ENCODE results near the gene NBAS. TPM values are rescaled to one million over a fixed set of nuclear protein-coding genes. Genes with fewer than 3 reads are reported as not detected.

NBAS gene
- total and polyA plus RNA-seq, 2 donors (not counting 3 experiments of a cell fraction or from before 2014, with no cell fraction given) = 29.4 to 43.0 TPM

- CTCF ChIA-PET = interaction anchor here (1.0 to 1.5 kb wide), 4 partner anchors 10 to 313 kb away, joined by 3 to 5 read pairs (median 3); no protein-coding TSS in a partner anchor
- no peaks in the 10 kb centered on the region for H3K4me1 ChIP-seq (ENCODE audit: control insufficient read depth, extremely low read depth, insufficient read depth, low read length)
- no peaks in the 10 kb centered on the region for H3K9me3 ChIP-seq (replicated peaks; ENCODE audit: control insufficient read depth, insufficient read depth, low read length)
- FAIRE-seq (no peak), DNase-seq (ENCODE audit: low read depth, low spot score) (no peak)
- POLR2A ChIA-PET = no interaction called here
- H3K27me3 ChIP-seq (ENCODE audit: control insufficient read depth in 2 of 2, insufficient read depth in 2 of 2, low read length in 2 of 2) = no peaks in the 10 kb centered on the region
- no peaks in the 10 kb centered on the region for H3K36me3 ChIP-seq (ENCODE audit: control insufficient read depth in 2 of 2, extremely low read depth in 1 of 2, insufficient read depth in 2 of 2, low read length in 2 of 2)
- dilution Hi-C loops (cut with MboI; ENCODE audit: extremely low pct_ligation_motif_present, low sequenced_read_pairs) (no loop called here), intact Hi-C loops (cut with micrococcal nuclease) (no loop called here)
- no peak overlapping the region for H3K4me2 ChIP-seq (ENCODE audit: insufficient read depth, low read length)
- no peaks in the 10 kb centered on the region for H4K20me1 ChIP-seq (replicated peaks; ENCODE audit: control insufficient read depth, extremely low read depth, insufficient read depth, low read length)
- TF ChIP-seq POLR2A (IDR thresholded peaks at IDR 0.05; ENCODE audit: low read depth, low read length) (no peak), CTCF (IDR thresholded peaks at IDR 0.05; ENCODE audit: extremely low read depth in 1 of 2, insufficient read depth in 1 of 2, low read depth in 1 of 2, low read length in 2 of 2) (no peak), MYC (IDR thresholded peaks at IDR 0.05; ENCODE audit: low read depth, low read length) (no peak), MAX (IDR thresholded peaks at IDR 0.05; ENCODE audit: insufficient read depth, insufficient read length) (no peak), FOS (IDR thresholded peaks at IDR 0.05; ENCODE audit: borderline replicate concordance, insufficient read depth, low read length) (no peak), GATA2 (IDR thresholded peaks at IDR 0.05; ENCODE audit: insufficient read depth, insufficient read length, low read depth, low read length) (no peak), POLR2AphosphoS5 (IDR thresholded peaks at IDR 0.05; ENCODE audit: insufficient read depth, low read depth, low read length) (no peak), EZH2 (IDR thresholded peaks at IDR 0.05; ENCODE audit: borderline replicate concordance, low read depth, low read length, severe bottlenecking) (no peak), JUN (IDR thresholded peaks at IDR 0.05; ENCODE audit: borderline replicate concordance, insufficient read depth, insufficient read length, low read depth) (no peak)
- H3K9ac ChIP-seq (replicated peaks; ENCODE audit: extremely low read depth, insufficient read depth, low read length) = no peak overlapping the region
- no peaks in the 10 kb centered on the region for H3K9me1 ChIP-seq (replicated peaks; ENCODE audit: control insufficient read depth, extremely low read depth, insufficient read depth, low read length)
- no peak overlapping the region for H2AFZ ChIP-seq (ENCODE audit: low read depth, low read length)
- H3K4me3 ChIP-seq (replicated peaks in 1 of 3; ENCODE audit: insufficient read depth in 1 of 3, low read depth in 1 of 3, low read length in 3 of 3) = no peak overlapping the region
- no peaks in the 10 kb centered on the region for H3K79me2 ChIP-seq (ENCODE audit: control insufficient read depth, insufficient read depth, low read length)
- no TSS peak for BruUV-seq (replicated peaks)
- H3K27ac ChIP-seq (ENCODE audit: insufficient read depth, low read depth, low read length) = no peak overlapping the region
These were observed 297.0 kb downstream of the NBAS start for GRCh38 chr2:15263976-15264685.

Measured in endothelial cell of umbilical vein (primary cell).